Adrenal gland (tissue), 12 donors: ENCODE results near the gene BCAT1. TPM values are rescaled to one million over a fixed set of nuclear protein-coding genes. Genes with fewer than 3 reads are reported as not detected.
"Not testable (repeated sequence)": the region's sequence is repeated elsewhere in the genome, so short reads cannot be mapped to it uniquely, and the experiment has no call there.

Experiments
- DNase-seq, 7 donors: peaks; one replicate each; pipeline ENCODE4 v3.0.0-alpha.2; 2019 to 2020
- H3K27ac ChIP-seq, 5 donors: fragments of 200-600 bp; sonication (generic) in 4 of 5; 1 replicate in 3 of 5; 2 replicates in 2 of 5; pipeline versions ENCODE4 v1.5.1 to v1.8.0; 2016 to 2020; ENCODE audit warnings: mild to moderate bottlenecking in 1 of 5
- H3K27me3 ChIP-seq: fragments of 200-600 bp; 2 replicates; pipeline ENCODE4 v1.8.0; 2021
- H3K36me3 ChIP-seq, 2 donors: fragments of 200-600 bp; replicated peaks in 1 of 2; 1 replicate in 1 of 2; 2 replicates in 1 of 2; pipeline versions ENCODE4 v1.5.1 to v1.8.0; 2018 to 2022
- H3K4me1 ChIP-seq, 2 donors: fragments of 200-600 bp; replicated peaks in 1 of 2; 1 replicate in 1 of 2; 2 replicates in 1 of 2; pipeline versions ENCODE4 v1.5.1 to v1.8.0; 2018 to 2021
- H3K4me3 ChIP-seq, 4 donors: fragments of 200-600 bp; sonication (generic) in 3 of 4; one replicate each; pipeline ENCODE4 v1.5.1; 2016 to 2018
- H3K9me3 ChIP-seq, 3 donors: fragments of 200-600 bp; sonication (generic) in 1 of 3; replicated peaks in 1 of 3; 1 replicate in 2 of 3; 2 replicates in 1 of 3; pipeline versions ENCODE4 v1.5.1 to v1.8.0; 2016 to 2021
- POLR2A ChIP-seq, 2 donors: fragments of 450-650 bp; IDR thresholded peaks; one replicate each; pipeline ENCODE4 v1.6.1; 2017; ENCODE audit warnings: antibody characterized with exemption in 2 of 2, mild to moderate bottlenecking in 2 of 2, moderate library complexity in 1 of 2
- WGBS, 4 donors: extraction: QIAGEN DNeasy Blood & Tissue Kit in 2 of 4; methylation state at CpG; one replicate each; pipeline versions ENCODE4 v1.1.5 to v1.1.7; 2013 to 2017; 5-methylcytosine and 5-hydroxymethylcytosine counted together
- intact Hi-C, 2 donors: fragments of 100-400 bp; cut with DNase I; formaldehyde crosslinking; loops; one replicate each; pipeline versions ENCODE4 v1.14.1 to v1.15.0; 2022 to 2023
- polyA plus RNA-seq, 3 donors: library from polyadenylated mRNA; stranded (reverse); fragments of 200-250 nt in 2 of 3; fragments of 350-450 nt in 1 of 3; fragmentation: Illumina TruSeq in 1 of 3; extraction: RNeasy Lipid Tissue Mini Kit (QIAGEN cat#74804) in 1 of 3; gene quantifications; one replicate each; pipeline ENCODE4 v1.2.3, GENCODE V29; 2013 to 2014
- total RNA-seq, 9 donors: library from RNA; depleted of rRNA in 4 of 9; stranded (reverse); fragments of >200 nt in 4 of 9; fragments of 120-200 nt in 1 of 9; fragmentation: NEBNext Ultra II Directional in 1 of 9; extraction: Animal tissue kit (Norgen Biotek cat#: 25700) in 1 of 9; gene quantifications; one replicate each; pipeline versions ENCODE4 v1.1.0 to v1.2.4, GENCODE V29; 2013 to 2023
- TF ChIP-seq, protein P1 (sequence below), 6 experiments: fragments of 450-650 bp in 4 of 6; fragments of 200-600 bp in 2 of 6; sonication (generic) in 1 of 6; IDR thresholded peaks; 1 replicate in 5 of 6; 2 replicates in 1 of 6; pipeline versions ENCODE4 v1.5.1 to v1.8.0; 2016 to 2021; ENCODE audit warnings: antibody characterized with exemption in 6 of 6, mild to moderate bottlenecking in 2 of 6, moderate library complexity in 1 of 6
- donor health status: healthy with polysubstance abuse.
- donor health status: Bipolar disorder and iron deficiency.
- donor health status: DM: yes; HTN: yes; CAD: no.
- donor health status: DM: no; HTN: no; CAD: no.
- donor health status: DM: no; HTN: no; CAD: no.
- donor health status: DM: yes; HTN: yes; CAD: no.

BCAT1 gene
- total and polyA plus RNA-seq, 12 donors = 2.1 to 41.5 (median 20.1) TPM

DNA sequence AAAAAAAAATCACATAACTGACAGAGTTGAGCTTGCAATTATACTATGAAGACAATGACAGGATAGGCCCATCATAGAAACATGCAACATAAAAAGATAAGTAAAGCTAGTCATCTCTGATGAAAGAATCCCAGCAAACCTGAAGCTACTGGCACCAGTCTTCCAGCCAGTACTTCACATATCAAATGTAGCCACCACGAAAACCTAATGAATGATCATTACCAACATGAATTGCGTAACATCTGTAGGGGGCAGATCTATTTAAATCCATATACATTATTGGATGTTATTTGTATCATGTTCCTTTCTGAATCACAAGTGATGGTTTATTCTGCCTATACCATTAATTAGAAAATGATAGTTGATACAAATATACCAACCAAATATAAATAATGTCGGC, 73.9 kb downstream of the BCAT1 start:
- 90 to 98% (median 94%) methylated on average over 3 of the region's 3 CpGs for WGBS, 4 donors
- Histone ChIP-seq H3K27ac (no peak overlapping the region), H3K36me3 (no peaks in the 10 kb centered on the region), H3K4me1 (no peaks in the 10 kb centered on the region), H3K27me3 (no peaks in the 10 kb centered on the region), H3K9me3 (no peaks in the 10 kb centered on the region), H3K4me3 (no peak overlapping the region)
- no peak for DNase-seq
- TF ChIP-seq, protein P1, sequence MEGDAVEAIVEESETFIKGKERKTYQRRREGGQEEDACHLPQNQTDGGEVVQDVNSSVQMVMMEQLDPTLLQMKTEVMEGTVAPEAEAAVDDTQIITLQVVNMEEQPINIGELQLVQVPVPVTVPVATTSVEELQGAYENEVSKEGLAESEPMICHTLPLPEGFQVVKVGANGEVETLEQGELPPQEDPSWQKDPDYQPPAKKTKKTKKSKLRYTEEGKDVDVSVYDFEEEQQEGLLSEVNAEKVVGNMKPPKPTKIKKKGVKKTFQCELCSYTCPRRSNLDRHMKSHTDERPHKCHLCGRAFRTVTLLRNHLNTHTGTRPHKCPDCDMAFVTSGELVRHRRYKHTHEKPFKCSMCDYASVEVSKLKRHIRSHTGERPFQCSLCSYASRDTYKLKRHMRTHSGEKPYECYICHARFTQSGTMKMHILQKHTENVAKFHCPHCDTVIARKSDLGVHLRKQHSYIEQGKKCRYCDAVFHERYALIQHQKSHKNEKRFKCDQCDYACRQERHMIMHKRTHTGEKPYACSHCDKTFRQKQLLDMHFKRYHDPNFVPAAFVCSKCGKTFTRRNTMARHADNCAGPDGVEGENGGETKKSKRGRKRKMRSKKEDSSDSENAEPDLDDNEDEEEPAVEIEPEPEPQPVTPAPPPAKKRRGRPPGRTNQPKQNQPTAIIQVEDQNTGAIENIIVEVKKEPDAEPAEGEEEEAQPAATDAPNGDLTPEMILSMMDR (IDR thresholded peaks at IDR 0.05) = no peak
- no peak for TF ChIP-seq POLR2A (IDR thresholded peaks at IDR 0.05)
- intact Hi-C loops = no loop called here

DNA sequence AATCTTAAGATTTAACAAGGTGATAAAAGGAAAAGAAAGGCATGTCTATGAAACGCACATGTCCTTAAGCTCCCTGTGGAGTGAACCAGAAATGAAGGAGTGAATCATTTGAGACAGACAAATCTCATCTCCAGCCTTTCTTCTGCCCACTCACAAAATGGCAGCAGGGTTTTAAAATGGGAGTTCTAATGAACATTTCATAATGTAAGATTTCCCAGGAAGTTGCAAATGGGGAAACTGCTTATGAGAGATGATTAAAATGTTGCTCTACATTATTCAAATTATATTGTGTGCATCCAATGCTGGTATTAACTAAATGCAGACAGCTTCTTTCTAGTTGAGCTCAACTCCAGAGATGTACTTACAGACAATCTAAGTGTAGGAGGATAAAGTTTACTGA, 76.7 kb downstream of the BCAT1 start:
- 69 to 91% (median 77%) methylated on average over 1 of the region's 1 CpG for WGBS, 4 donors
- Histone ChIP-seq H3K4me3 (no peak overlapping the region), H3K27ac (no peak overlapping the region), H3K27me3 (no peaks in the 10 kb centered on the region), H3K9me3 (no peaks in the 10 kb centered on the region), H3K36me3 (no peaks in the 10 kb centered on the region), H3K4me1 (no peaks in the 10 kb centered on the region)
- no peak for TF ChIP-seq POLR2A (IDR thresholded peaks at IDR 0.05)
- TF ChIP-seq, protein P1 (IDR thresholded peaks at IDR 0.05) = no peak
- no peak for DNase-seq
- intact Hi-C loops = no loop called here

DNA sequence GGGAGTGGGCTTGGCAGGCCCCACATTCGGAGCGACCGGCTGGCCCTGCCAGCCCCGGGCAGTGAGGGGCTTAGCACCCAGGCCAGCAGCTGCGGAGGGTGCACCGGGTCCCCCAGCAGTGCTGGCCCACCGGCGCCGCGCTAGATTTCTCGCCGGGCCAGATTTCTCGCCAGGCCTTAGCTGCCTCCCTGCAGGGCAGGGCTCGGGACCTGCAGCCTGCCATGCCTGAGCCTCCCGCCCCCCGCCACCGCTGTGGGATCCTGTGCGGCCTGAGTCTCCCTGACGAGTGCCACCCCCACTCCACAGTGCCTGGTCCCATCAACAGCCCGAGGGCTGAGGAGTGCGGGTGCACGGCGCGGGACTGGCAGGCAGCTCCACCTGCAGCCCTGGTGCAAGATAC, 82.8 kb downstream of the BCAT1 start:
- H3K9me3 ChIP-seq, H3K4me1 ChIP-seq, H3K27me3 ChIP-seq, H3K36me3 ChIP-seq, H3K27ac ChIP-seq, H3K4me3 ChIP-seq, DNase-seq, intact Hi-C loops: not testable (repeated sequence)
- 97 to 98% (median 98%) methylated on average over 17 to 24 of the region's 24 CpGs; no CpG with 5 or more reads in 1 of the 4 donors for WGBS, 4 donors

DNA sequence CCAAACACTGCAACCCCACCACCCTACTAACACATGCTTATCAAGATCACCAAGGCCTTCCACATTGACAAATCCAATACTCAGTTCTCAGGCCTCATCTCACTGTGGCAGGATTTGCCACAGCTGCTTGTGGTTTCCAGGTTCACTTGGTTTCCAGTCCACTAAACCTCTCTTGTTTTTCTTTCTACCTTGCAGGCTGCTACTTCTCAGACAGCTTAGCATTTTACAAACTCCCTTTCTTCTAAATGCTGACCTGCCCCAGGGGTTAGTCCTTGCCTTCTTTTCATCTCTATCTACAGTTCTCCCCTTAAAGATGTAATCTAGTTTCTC, 84.1 kb downstream of the BCAT1 start:
- Histone ChIP-seq H3K36me3 (no peaks in the 10 kb centered on the region), H3K4me1 (no peaks in the 10 kb centered on the region), H3K9me3 (no peaks in the 10 kb centered on the region), H3K27ac (no peak overlapping the region), H3K27me3 (no peaks in the 10 kb centered on the region), H3K4me3 (no peak overlapping the region)
- TF ChIP-seq POLR2A (IDR thresholded peaks at IDR 0.05) = no peak
- TF ChIP-seq, protein P1 (IDR thresholded peaks at IDR 0.05) = no peak
- DNase-seq = no peak
- intact Hi-C loops = no loop called here

DNA sequence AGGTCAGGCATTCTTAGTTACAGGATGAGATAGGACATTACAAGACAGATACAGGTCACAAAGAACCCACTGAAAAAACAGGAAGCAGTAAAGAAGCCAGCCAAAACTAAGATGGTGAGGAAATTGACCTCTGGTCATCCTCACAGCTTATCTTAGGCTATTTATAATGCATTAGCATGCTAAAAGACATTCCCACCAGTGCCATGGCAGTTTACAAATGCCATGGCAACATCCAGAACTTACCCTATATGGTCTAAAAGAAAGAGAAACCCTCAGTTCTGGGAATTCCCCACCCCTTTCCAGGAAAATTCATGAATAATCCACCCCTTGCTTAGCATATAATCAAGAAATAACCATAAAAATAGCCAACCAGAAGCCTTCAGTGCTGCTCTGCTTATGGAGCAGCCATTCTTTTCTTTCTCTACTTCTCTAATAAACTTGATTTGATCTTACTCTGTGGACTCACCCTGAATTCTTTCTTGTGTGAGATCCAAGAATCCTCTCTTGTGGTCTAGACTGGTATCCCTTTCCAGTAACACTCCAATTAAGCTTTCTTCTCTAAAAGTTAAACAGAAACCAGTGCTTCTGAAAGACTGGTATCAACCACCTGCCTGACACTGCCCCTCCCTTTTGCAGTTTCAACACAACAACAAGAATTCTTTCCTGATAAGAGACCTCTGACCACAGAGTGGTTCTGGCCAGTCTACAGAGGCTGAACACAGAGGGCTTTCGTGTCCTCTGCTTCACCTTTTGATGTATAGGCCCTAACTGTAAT, 86.9 kb downstream of the BCAT1 start:
- no peak for TF ChIP-seq POLR2A (IDR thresholded peaks at IDR 0.05)
- TF ChIP-seq, protein P1 (IDR thresholded peaks at IDR 0.05) = no peak
- 64 to 94% (median 77%) methylated on average over 1 of the region's 1 CpG for WGBS, 4 donors
- intact Hi-C loops = no loop called here
- H3K27ac ChIP-seq = no peak overlapping the region
- H3K9me3 ChIP-seq = no peaks in the 10 kb centered on the region
- no peaks in the 10 kb centered on the region for H3K4me1 ChIP-seq
- DNase-seq = no peak
- no peak overlapping the region for H3K4me3 ChIP-seq
- no peaks in the 10 kb centered on the region for H3K36me3 ChIP-seq
- H3K27me3 ChIP-seq = no peaks in the 10 kb centered on the region
